Keratinocyte (primary cell): ENCODE results near the gene DLK2. TPM values are rescaled to one million over a fixed set of nuclear protein-coding genes. Genes with fewer than 3 reads are reported as not detected.
"Not testable (repeated sequence)": the region's sequence is repeated elsewhere in the genome, so short reads cannot be mapped to it uniquely, and the experiment has no call there.

Experiments used
- DNase-seq: peaks from one replicate; pipeline ENCODE4 v3.0.0-alpha.2; 2011; ENCODE audit warnings: low read depth, missing footprints, low spot score
- FAIRE-seq: peaks from 2 replicates; lab custom pipeline; 2011; peaks lifted over from hg19 to GRCh38; lab: Jason Lieb, UNC
- H2AFZ ChIP-seq: 2 replicates; pipeline ENCODE4 v1.6.0; 2012; ENCODE audit warnings: low read length, control low read depth, inconsistent platforms; ENCODE audit not compliant: control insufficient read depth
- H3K27ac ChIP-seq: 2 replicates; pipeline ENCODE4 v1.5.1; 2011; ENCODE audit warnings: low read length; ENCODE audit not compliant: control insufficient read depth, insufficient read depth
- H3K27me3 ChIP-seq: 3 replicates; pipeline ENCODE4 v1.6.0; 2011; ENCODE audit warnings: low read length; ENCODE audit not compliant: control insufficient read depth, insufficient read depth; ENCODE audit errors: extremely low read depth
- H3K36me3 ChIP-seq, 2 experiments: 2 replicates in 1 of 2; 3 replicates in 1 of 2; pipeline ENCODE4 v1.5.1; 2011; ENCODE audit warnings: low read length in 2 of 2, mild to moderate bottlenecking in 1 of 2; ENCODE audit not compliant: control insufficient read depth in 2 of 2, insufficient read depth in 2 of 2; ENCODE audit errors: extremely low read depth in 1 of 2
- H3K4me1 ChIP-seq: 3 replicates; pipeline ENCODE4 v1.5.1; 2011; ENCODE audit warnings: low read length; ENCODE audit not compliant: control insufficient read depth, insufficient read depth; ENCODE audit errors: extremely low read depth
- H3K4me2 ChIP-seq: 3 replicates; pipeline ENCODE4 v1.6.0; 2011; ENCODE audit warnings: low read depth, low read length; ENCODE audit not compliant: control insufficient read depth, insufficient read depth; ENCODE audit errors: extremely low read depth
- H3K4me3 ChIP-seq, 3 experiments: fragments of 200-600 bp in 1 of 3; sonication (generic) in 1 of 3; 2 replicates in 2 of 3; 3 replicates in 1 of 3; pipeline ENCODE4 v1.5.1; 2011 to 2016; ENCODE audit warnings: low read length in 3 of 3, mild to moderate bottlenecking in 3 of 3, control low read depth in 2 of 3, inconsistent platforms in 1 of 3, low read depth in 1 of 3, mixed read lengths in 1 of 3, mixed run types in 1 of 3, moderate library complexity in 1 of 3; ENCODE audit not compliant: control insufficient read depth in 2 of 3, insufficient read depth in 2 of 3; ENCODE audit errors: extremely low read depth in 1 of 3
- H3K79me2 ChIP-seq: 2 replicates; pipeline ENCODE4 v1.6.0; 2012; ENCODE audit warnings: low read length; ENCODE audit not compliant: control insufficient read depth, insufficient read depth
- H3K9ac ChIP-seq: 3 replicates; pipeline ENCODE4 v1.6.0; 2011; ENCODE audit warnings: low read length; ENCODE audit not compliant: control insufficient read depth, insufficient read depth; ENCODE audit errors: extremely low read depth
- H3K9me1 ChIP-seq: 3 replicates; pipeline ENCODE4 v1.6.0; 2011; ENCODE audit warnings: low read length; ENCODE audit not compliant: control insufficient read depth, insufficient read depth; ENCODE audit errors: extremely low read depth
- H3K9me3 ChIP-seq: 2 replicates; pipeline ENCODE4 v1.5.1; 2012; ENCODE audit warnings: low read depth, low read length; ENCODE audit not compliant: control insufficient read depth
- H4K20me1 ChIP-seq: 3 replicates; pipeline ENCODE4 v1.6.0; 2011; ENCODE audit warnings: low read length; ENCODE audit not compliant: control insufficient read depth, insufficient read depth; ENCODE audit errors: extremely low read depth
- EZH2 ChIP-seq: IDR thresholded peaks from one replicate; pipeline ENCODE4 v1.6.1; 2012; ENCODE audit warnings: inconsistent platforms, mild to moderate bottlenecking, low read length, moderate library complexity
- dilution Hi-C: fragments of 300-500 bp; cut with MboI; formaldehyde crosslinking; loops from one replicate; pipeline ENCODE4 v1.7.0; 2020; ENCODE audit warnings: low sequenced_read_pairs; ENCODE audit not compliant: extremely low pct_ligation_motif_present
- polyA plus RNA-seq, 5 experiments: library from polyadenylated mRNA; depleted of rRNA in 3 of 5; stranded (reverse) in 3 of 5; stranded (forward) in 1 of 5; unstranded in 1 of 5; fragments of >200 nt; gene quantifications; 1 replicate in 1 of 5; 2 replicates in 3 of 5; 3 replicates in 1 of 5; pipeline versions ENCODE4 v1.2.1 to v1.2.3, GENCODE V29; 2011 to 2012; ENCODE audit warnings: missing spikeins in 2 of 5, low read depth in 1 of 5, low replicate concordance in 1 of 5
- TF ChIP-seq, protein P1 (sequence below), 3 experiments: IDR thresholded peaks in 1 of 3; conservative IDR thresholded peaks in 1 of 3; optimal IDR thresholded peaks in 1 of 3; 2 replicates in 2 of 3; 3 replicates in 1 of 3; pipeline versions ENCODE3 to v1.5.1; 2011; ENCODE audit warnings: low read length in 3 of 3, mild to moderate bottlenecking in 3 of 3, moderate library complexity in 2 of 3, control low read depth in 1 of 3, inconsistent platforms in 1 of 3; ENCODE audit not compliant: insufficient read depth in 2 of 3; ENCODE audit errors: extremely low read depth in 1 of 3

Gene DLK2
- polyA plus RNA-seq, 1 donor (not counting 4 experiments of a cell fraction or from before 2014, with no cell fraction given), result 19.8 TPM

DNA sequence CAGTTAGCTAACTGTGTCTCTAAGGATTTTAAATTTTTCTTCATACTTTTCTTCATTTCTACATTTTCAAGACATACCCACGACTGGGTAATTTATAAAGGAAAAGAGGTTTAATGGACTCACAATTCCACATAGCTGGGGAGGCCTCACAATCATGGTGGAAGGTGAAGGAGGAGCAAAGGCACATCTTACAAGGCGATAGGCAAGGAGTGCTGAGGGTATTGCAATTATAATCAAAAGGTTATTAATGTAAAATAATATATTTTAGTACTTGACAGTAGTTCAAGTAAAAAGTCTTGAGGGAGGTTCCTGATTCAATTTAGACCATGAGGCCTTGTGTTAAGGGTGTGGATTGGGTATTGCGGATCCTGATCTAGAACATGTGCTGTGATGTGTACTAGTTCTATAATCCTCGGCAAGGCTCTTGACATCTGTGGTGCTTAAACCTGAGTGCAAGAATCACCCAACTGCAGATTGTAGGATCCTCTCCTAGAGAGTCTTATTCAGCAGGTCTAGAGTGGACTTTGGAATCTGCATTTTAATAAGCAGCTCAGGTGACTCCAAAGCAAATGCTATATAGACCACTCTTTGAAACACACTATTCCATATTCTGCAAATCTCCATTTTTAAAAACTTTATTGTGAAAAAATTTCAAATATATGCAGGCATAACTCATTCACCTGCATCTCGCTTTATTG, 35.2 kb downstream of the DLK2 start:
- no peaks in the 10 kb centered on the region for H3K9me1 ChIP-seq
- no peaks in the 10 kb centered on the region for H3K79me2 ChIP-seq
- H3K27ac ChIP-seq, result no peak overlapping the region
- dilution Hi-C loops, result no loop called here
- H3K4me3 ChIP-seq, result no peak overlapping the region
- no peak overlapping the region for H3K4me2 ChIP-seq
- H3K36me3 ChIP-seq, result no peaks in the 10 kb centered on the region
- H4K20me1 ChIP-seq, result no peaks in the 10 kb centered on the region
- no peak for DNase-seq
- no peaks in the 10 kb centered on the region for H3K4me1 ChIP-seq
- TF ChIP-seq, protein P1, sequence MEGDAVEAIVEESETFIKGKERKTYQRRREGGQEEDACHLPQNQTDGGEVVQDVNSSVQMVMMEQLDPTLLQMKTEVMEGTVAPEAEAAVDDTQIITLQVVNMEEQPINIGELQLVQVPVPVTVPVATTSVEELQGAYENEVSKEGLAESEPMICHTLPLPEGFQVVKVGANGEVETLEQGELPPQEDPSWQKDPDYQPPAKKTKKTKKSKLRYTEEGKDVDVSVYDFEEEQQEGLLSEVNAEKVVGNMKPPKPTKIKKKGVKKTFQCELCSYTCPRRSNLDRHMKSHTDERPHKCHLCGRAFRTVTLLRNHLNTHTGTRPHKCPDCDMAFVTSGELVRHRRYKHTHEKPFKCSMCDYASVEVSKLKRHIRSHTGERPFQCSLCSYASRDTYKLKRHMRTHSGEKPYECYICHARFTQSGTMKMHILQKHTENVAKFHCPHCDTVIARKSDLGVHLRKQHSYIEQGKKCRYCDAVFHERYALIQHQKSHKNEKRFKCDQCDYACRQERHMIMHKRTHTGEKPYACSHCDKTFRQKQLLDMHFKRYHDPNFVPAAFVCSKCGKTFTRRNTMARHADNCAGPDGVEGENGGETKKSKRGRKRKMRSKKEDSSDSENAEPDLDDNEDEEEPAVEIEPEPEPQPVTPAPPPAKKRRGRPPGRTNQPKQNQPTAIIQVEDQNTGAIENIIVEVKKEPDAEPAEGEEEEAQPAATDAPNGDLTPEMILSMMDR (optimal IDR thresholded peaks at IDR 0.05 in 1 of 3, IDR thresholded peaks at IDR 0.05 in 1 of 3, conservative IDR thresholded peaks at IDR 0.05 in 1 of 3; ENCODE audit: extremely low read depth in 1 of 3, insufficient read depth in 2 of 3, low read length in 3 of 3), result no peak
- no peak for TF ChIP-seq EZH2
- H3K9ac ChIP-seq, result no peak overlapping the region
- H2AFZ ChIP-seq, result no peak overlapping the region
- no peaks in the 10 kb centered on the region for H3K27me3 ChIP-seq
- H3K9me3 ChIP-seq, result no peaks in the 10 kb centered on the region
- FAIRE-seq, result no peak

DNA sequence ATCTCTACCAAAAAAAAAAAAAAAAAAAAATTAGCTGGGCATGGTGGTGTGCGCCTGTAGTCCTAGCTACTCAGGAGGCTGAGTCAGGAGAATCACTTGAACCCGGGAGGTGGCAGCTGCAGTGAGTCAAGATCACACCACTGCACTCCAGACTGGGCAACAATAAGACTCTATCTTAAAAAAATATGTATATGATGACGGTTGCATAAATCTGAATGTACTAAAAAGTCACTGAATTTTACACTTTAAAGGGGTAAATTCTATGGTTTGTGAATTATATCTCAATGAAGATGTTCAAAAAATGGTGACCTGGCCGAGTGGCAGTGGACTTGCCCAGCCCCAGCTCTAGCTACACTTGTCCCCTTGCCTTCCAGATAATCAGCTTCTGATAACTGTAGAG, 38.4 kb downstream of the DLK2 start:
- TF ChIP-seq EZH2, result no peak
- TF ChIP-seq, protein P1 (optimal IDR thresholded peaks at IDR 0.05 in 1 of 3, IDR thresholded peaks at IDR 0.05 in 1 of 3, conservative IDR thresholded peaks at IDR 0.05 in 1 of 3; ENCODE audit: extremely low read depth in 1 of 3, insufficient read depth in 2 of 3, low read length in 3 of 3), result no peak
- no peak overlapping the region for H3K4me3 ChIP-seq
- FAIRE-seq (no peak), DNase-seq (no peak)
- H3K4me1 ChIP-seq, result no peaks in the 10 kb centered on the region
- H3K27me3 ChIP-seq, result no peaks in the 10 kb centered on the region
- no peaks in the 10 kb centered on the region for H4K20me1 ChIP-seq
- H3K9me3 ChIP-seq, result no peaks in the 10 kb centered on the region
- H3K36me3 ChIP-seq, result no peaks in the 10 kb centered on the region
- H3K9ac ChIP-seq, result no peak overlapping the region
- no peak overlapping the region for H3K4me2 ChIP-seq
- no peak overlapping the region for H3K27ac ChIP-seq
- H2AFZ ChIP-seq, result no peak overlapping the region
- dilution Hi-C loops, result no loop called here
- no peaks in the 10 kb centered on the region for H3K79me2 ChIP-seq
- H3K9me1 ChIP-seq, result no peaks in the 10 kb centered on the region

DNA sequence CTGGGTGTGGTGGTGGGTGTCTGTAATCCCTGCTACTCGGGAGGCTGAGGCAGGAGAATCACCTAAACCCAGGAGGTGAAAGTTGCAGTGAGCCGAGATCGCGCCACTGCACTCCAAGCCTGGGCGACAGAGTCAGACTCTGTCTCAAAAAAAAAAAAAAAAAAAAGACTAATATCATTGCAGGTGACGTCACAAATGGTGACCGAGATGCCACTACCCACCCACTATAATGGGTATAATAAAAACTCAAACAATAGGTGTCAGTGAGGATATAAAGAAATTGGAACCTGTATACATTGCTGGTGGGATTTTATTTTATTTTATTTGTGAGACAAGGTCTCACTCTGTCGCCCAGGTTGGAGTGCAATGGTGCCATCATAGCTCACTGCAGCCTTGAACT, 40.1 kb downstream of the DLK2 start:
- H3K4me3 ChIP-seq, H3K27me3 ChIP-seq, H3K9me1 ChIP-seq, H3K4me2 ChIP-seq, H3K9ac ChIP-seq, H3K9me3 ChIP-seq, H3K36me3 ChIP-seq, H2AFZ ChIP-seq, H4K20me1 ChIP-seq, H3K4me1 ChIP-seq, FAIRE-seq, H3K79me2 ChIP-seq, dilution Hi-C loops, DNase-seq, H3K27ac ChIP-seq: not testable (repeated sequence)
